GM10248 (cell line): ENCODE measurements around the gene C11orf91.

Source experiments
- CTCF ChIA-PET: fragments of 300-600 bp; sonication (Branson Sonifier 250); formaldehyde crosslinking; extraction: SDS; loops from one replicate; lab custom pipeline; 2021; ENCODE audit warnings: antibody characterized with exemption; lab: Yijun Ruan, JAX
- POLR2A ChIA-PET: fragments of 350-650 bp; sonication (Branson Sonifier 250); formaldehyde crosslinking; extraction: SDS; loops from one replicate; lab custom pipeline; 2020; ENCODE audit warnings: antibody characterized with exemption; lab: Yijun Ruan, JAX
- DNase-seq: peaks from one replicate; pipeline ENCODE4 v3.0.0; 2012; ENCODE audit errors: extremely low spot score
- TF ChIP-seq, protein P1 (sequence below): IDR thresholded peaks from 2 replicates; pipeline ENCODE4 v1.5.1; 2012; ENCODE audit warnings: mild to moderate bottlenecking, low read depth; ENCODE audit errors: extremely low read depth, missing control alignments, control extremely low read depth

C11orf91 gene

GRCh38 chr11:33649944-33650343 lies 50.7 kb downstream of the C11orf91 start:
- CTCF ChIA-PET: no interaction called here
- DNase-seq: no peak
- POLR2A ChIA-PET: no interaction called here
- TF ChIP-seq, protein P1, sequence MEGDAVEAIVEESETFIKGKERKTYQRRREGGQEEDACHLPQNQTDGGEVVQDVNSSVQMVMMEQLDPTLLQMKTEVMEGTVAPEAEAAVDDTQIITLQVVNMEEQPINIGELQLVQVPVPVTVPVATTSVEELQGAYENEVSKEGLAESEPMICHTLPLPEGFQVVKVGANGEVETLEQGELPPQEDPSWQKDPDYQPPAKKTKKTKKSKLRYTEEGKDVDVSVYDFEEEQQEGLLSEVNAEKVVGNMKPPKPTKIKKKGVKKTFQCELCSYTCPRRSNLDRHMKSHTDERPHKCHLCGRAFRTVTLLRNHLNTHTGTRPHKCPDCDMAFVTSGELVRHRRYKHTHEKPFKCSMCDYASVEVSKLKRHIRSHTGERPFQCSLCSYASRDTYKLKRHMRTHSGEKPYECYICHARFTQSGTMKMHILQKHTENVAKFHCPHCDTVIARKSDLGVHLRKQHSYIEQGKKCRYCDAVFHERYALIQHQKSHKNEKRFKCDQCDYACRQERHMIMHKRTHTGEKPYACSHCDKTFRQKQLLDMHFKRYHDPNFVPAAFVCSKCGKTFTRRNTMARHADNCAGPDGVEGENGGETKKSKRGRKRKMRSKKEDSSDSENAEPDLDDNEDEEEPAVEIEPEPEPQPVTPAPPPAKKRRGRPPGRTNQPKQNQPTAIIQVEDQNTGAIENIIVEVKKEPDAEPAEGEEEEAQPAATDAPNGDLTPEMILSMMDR: no peak
